Activated CD8-positive, alpha-beta memory T cell treated with anti-CD3 and anti-CD28 coated beads, Interleukin-2, amount 10 ng/mL, durations not matched to agents 7 days and 5 days (primary cell): ENCODE measurements around the gene DNAH1. TPM values are rescaled to one million over a fixed set of nuclear protein-coding genes. Genes with fewer than 3 reads are reported as not detected.

Experiments
- ATAC-seq: fragments of 150-1000 bp; cut with Tn5 transposase; one replicate; pipeline ENCODE4 v1.10.0; 2021; ENCODE audit warnings: moderate library complexity
- CTCF ChIA-PET: fragments of 350-600 bp; sonication (Branson Sonifier 250); formaldehyde crosslinking; loops from one replicate; lab custom pipeline; 2021; ENCODE audit warnings: antibody characterized with exemption; lab: Charles Lee
- DNase-seq: peaks from one replicate; pipeline ENCODE4 v3.0.0-alpha.2; 2020
- H3K27ac Mint-ChIP-seq: one replicate; pipeline ENCODE4 v1.8.0; 2021; ENCODE audit warnings: mild to moderate bottlenecking, mixed read lengths
- H3K27me3 Mint-ChIP-seq: one replicate; pipeline ENCODE4 v1.8.0; 2021; ENCODE audit warnings: mixed read lengths
- H3K36me3 Mint-ChIP-seq: one replicate; pipeline ENCODE4 v1.8.0; 2021; ENCODE audit warnings: mild to moderate bottlenecking, mixed read lengths
- H3K4me1 Mint-ChIP-seq: one replicate; pipeline ENCODE4 v1.8.0; 2021; ENCODE audit warnings: mixed read lengths
- H3K4me3 Mint-ChIP-seq: one replicate; pipeline ENCODE4 v1.8.0; 2021; ENCODE audit warnings: mild to moderate bottlenecking, moderate library complexity, mixed read lengths
- H3K9me3 Mint-ChIP-seq: one replicate; pipeline ENCODE4 v1.8.0; 2022; ENCODE audit warnings: low read depth, mixed read lengths
- total RNA-seq, 2 experiments: library from RNA; stranded (reverse); gene quantifications; one replicate each; pipeline ENCODE4 v1.2.3, GENCODE V29; 2021

Gene DNAH1
- total RNA-seq, 2 experiments from 2014 or later: 13.9 to 26.5 TPM

- no peaks in the 10 kb centered on the region for H3K4me1 Mint-ChIP-seq
- no peak overlapping the region for H3K4me3 Mint-ChIP-seq
- CTCF ChIA-PET: interaction anchor here (1.5 to 2.1 kb wide), 3 partner anchors 9 to 27 kb away, joined by 5 to 10 read pairs (median 5); no protein-coding TSS in a partner anchor
- H3K27me3 Mint-ChIP-seq: no peaks in the 10 kb centered on the region
- H3K27ac Mint-ChIP-seq: no peak overlapping the region
- ATAC-seq (no peak), DNase-seq (no peak)
- no peaks in the 10 kb centered on the region for H3K36me3 Mint-ChIP-seq
- no peaks in the 10 kb centered on the region for H3K9me3 Mint-ChIP-seq
These were observed 122.7 kb downstream of the DNAH1 start for GRCh38 chr3:52438579-52439425.

GRCh38 chr3:52439426-52440248 is 123.5 kb downstream of the DNAH1 start:
- Mint-ChIP-seq H3K4me3 (no peak overlapping the region), H3K4me1 (peaks cover 4% of the 10 kb centered on the region), H3K36me3 (no peaks in the 10 kb centered on the region), H3K27me3 (no peaks in the 10 kb centered on the region), H3K9me3 (no peaks in the 10 kb centered on the region), H3K27ac (no peak overlapping the region)
- ATAC-seq: no peak
- CTCF ChIA-PET: interaction anchor here (1.5 to 2.1 kb wide), 3 partner anchors 8 to 28 kb away, joined by 5 to 10 read pairs (median 5); no protein-coding TSS in a partner anchor
- no peak for DNase-seq

GRCh38 chr3:52440249-52440551 is 124.1 kb downstream of the DNAH1 start:
- ATAC-seq: no peak
- DNase-seq: no peak
- Mint-ChIP-seq H3K4me3 (no peak overlapping the region), H3K27me3 (no peaks in the 10 kb centered on the region), H3K36me3 (no peaks in the 10 kb centered on the region), H3K9me3 (no peaks in the 10 kb centered on the region), H3K4me1 (peaks cover 7% of the 10 kb centered on the region), H3K27ac (no peak overlapping the region)
- CTCF ChIA-PET: interaction anchor here (1.6 to 2.1 kb wide), 2 partner anchors 12 to 28 kb away, joined by 5 to 10 read pairs; no protein-coding TSS in a partner anchor

GRCh38 chr3:52440671-52441070 is 124.6 kb downstream of the DNAH1 start:
- H3K4me3 Mint-ChIP-seq: no peak overlapping the region
- no peak overlapping the region for H3K27ac Mint-ChIP-seq
- ATAC-seq (no peak), DNase-seq (no peak)
- no peaks in the 10 kb centered on the region for H3K27me3 Mint-ChIP-seq
- no peaks in the 10 kb centered on the region for H3K9me3 Mint-ChIP-seq
- peaks cover 7% of the 10 kb centered on the region for H3K4me1 Mint-ChIP-seq
- no peaks in the 10 kb centered on the region for H3K36me3 Mint-ChIP-seq
- CTCF ChIA-PET: interaction anchor here (9.5 kb wide), 1 partner anchor 14 kb away, joined by 105 read pairs; no protein-coding TSS in a partner anchor

GRCh38 chr3:52441091-52441771 is 125.1 kb downstream of the DNAH1 start:
- Mint-ChIP-seq H3K9me3 (no peaks in the 10 kb centered on the region), H3K4me1 (peaks cover 7% of the 10 kb centered on the region), H3K4me3 (no peak overlapping the region), H3K27ac (no peak overlapping the region), H3K36me3 (no peaks in the 10 kb centered on the region), H3K27me3 (no peaks in the 10 kb centered on the region)
- no peak for ATAC-seq
- CTCF ChIA-PET: interaction anchor here (9.5 kb wide), 1 partner anchor 14 kb away, joined by 105 read pairs; no protein-coding TSS in a partner anchor
- DNase-seq: no peak

- no peak for DNase-seq
- Mint-ChIP-seq H3K36me3 (no peaks in the 10 kb centered on the region), H3K27me3 (no peaks in the 10 kb centered on the region), H3K27ac (no peak overlapping the region), H3K9me3 (no peaks in the 10 kb centered on the region), H3K4me1 (peaks cover 7% of the 10 kb centered on the region), H3K4me3 (no peak overlapping the region)
- no peak for ATAC-seq
- CTCF ChIA-PET: interaction anchor here (9.5 kb wide), 1 partner anchor 15 kb away, joined by 105 read pairs; no protein-coding TSS in a partner anchor
These were observed 125.7 kb downstream of the DNAH1 start for GRCh38 chr3:52441772-52442332.

- Mint-ChIP-seq H3K27ac (no peak overlapping the region), H3K36me3 (no peaks in the 10 kb centered on the region), H3K9me3 (no peaks in the 10 kb centered on the region), H3K4me3 (no peak overlapping the region), H3K4me1 (peaks cover 12% of the 10 kb centered on the region), H3K27me3 (no peaks in the 10 kb centered on the region)
- DNase-seq: no peak
- CTCF ChIA-PET: interaction anchor here (9.5 kb wide), 1 partner anchor 16 kb away, joined by 105 read pairs; no protein-coding TSS in a partner anchor
- no peak for ATAC-seq
These were observed 126.5 kb downstream of the DNAH1 start for GRCh38 chr3:52442409-52443267.

- ATAC-seq (no peak), DNase-seq (no peak)
- H3K4me3 Mint-ChIP-seq: no peak overlapping the region
- H3K27ac Mint-ChIP-seq: no peak overlapping the region
- CTCF ChIA-PET: interaction anchor here (1.4 to 9.5 kb wide), 2 partner anchors 16 to 104 kb away, joined by 4 to 105 read pairs; no protein-coding TSS in a partner anchor
- H3K36me3 Mint-ChIP-seq: no peaks in the 10 kb centered on the region
- no peaks in the 10 kb centered on the region for H3K27me3 Mint-ChIP-seq
- peaks cover 12% of the 10 kb centered on the region for H3K4me1 Mint-ChIP-seq
- no peaks in the 10 kb centered on the region for H3K9me3 Mint-ChIP-seq
These were observed 127.1 kb downstream of the DNAH1 start for GRCh38 chr3:52443268-52443610.

GRCh38 chr3:52443791-52444687 is 127.9 kb downstream of the DNAH1 start:
- Mint-ChIP-seq H3K27ac (no peak overlapping the region), H3K36me3 (no peaks in the 10 kb centered on the region), H3K27me3 (no peaks in the 10 kb centered on the region), H3K9me3 (no peaks in the 10 kb centered on the region), H3K4me1 (peaks cover 12% of the 10 kb centered on the region), H3K4me3 (no peak overlapping the region)
- DNase-seq (no peak), ATAC-seq (no peak)
- CTCF ChIA-PET: interaction anchor here (1.4 to 9.5 kb wide), 5 partner anchors 8 to 105 kb away, joined by 4 to 105 read pairs (median 33); no protein-coding TSS in a partner anchor

- no peak within 1 kb of the TSS for H3K4me3 Mint-ChIP-seq
These were observed 129.0 kb downstream of the DNAH1 start, which contains the start of gene SEMA3G for GRCh38 chr3:52444860-52445793. Gene SEMA3G (minus strand): TSS chr3:52445103. CDS start chr3:52445027, 76 bp downstream.

More at GRCh38 chr3:52444860-52445793, 129.0 kb downstream of the DNAH1 start, which contains the start of gene SEMA3G:
- Mint-ChIP-seq H3K9me3 (no peaks in the 10 kb centered on the region), H3K4me1 (peaks cover 12% of the 10 kb centered on the region), H3K36me3 (no peaks in the 10 kb centered on the region), H3K27me3 (no peaks in the 10 kb centered on the region), H3K27ac (no peak within 1 kb of the TSS)
- peak; percentile 89 for DNase-seq
- CTCF ChIA-PET: interaction anchor here (0.7 to 9.5 kb wide), 9 partner anchors 9 to 393 kb away, joined by 3 to 105 read pairs (median 11); partner anchors contain the start of gene TNNC1
- ATAC-seq: peak; percentile 97
